HCT116 (cell line): ENCODE results near the gene ATP5F1E.

Experiments used
- ATF3 ChIP-seq: IDR thresholded peaks from 2 replicates; pipeline ENCODE4 v1.6.1; 2012
- CEBPB ChIP-seq: IDR thresholded peaks from 2 replicates; pipeline ENCODE4 v1.6.1; 2012; ENCODE audit warnings: low read depth
- CTCF ChIP-seq, 3 experiments: fragments of 200-600 bp in 1 of 3; sonication (generic) in 1 of 3; IDR thresholded peaks in 2 of 3; conservative IDR thresholded peaks in 1 of 3; 2 replicates each; pipeline ENCODE4 v1.5.1; 2012 to 2017; ENCODE audit warnings: low read depth in 2 of 3, low read length in 2 of 3, antibody characterized with exemption in 1 of 3, borderline replicate concordance in 1 of 3, control low read depth in 1 of 3, mild to moderate bottlenecking in 1 of 3, mixed read lengths in 1 of 3, mixed run types in 1 of 3, moderate library complexity in 1 of 3; ENCODE audit not compliant: insufficient read depth in 1 of 3
- POLR2A ChIP-seq: IDR thresholded peaks from 2 replicates; pipeline ENCODE4 v1.7.0; 2011; ENCODE audit warnings: borderline replicate concordance; ENCODE audit not compliant: insufficient read depth, insufficient read length; ENCODE audit errors: extremely low read depth
- POLR2AphosphoS5 ChIP-seq: IDR thresholded peaks from 2 replicates; pipeline ENCODE4 v1.6.1; 2011; ENCODE audit warnings: mild to moderate bottlenecking, low read depth, low read length, moderate library complexity
- RAD21 ChIP-seq: IDR thresholded peaks from 2 replicates; pipeline ENCODE4 v1.6.1; 2012; ENCODE audit warnings: low read depth, mild to moderate bottlenecking
- YY1 ChIP-seq: IDR thresholded peaks from 2 replicates; pipeline ENCODE4 v1.6.1; 2011; ENCODE audit warnings: low read length, low read depth, moderate library complexity, mild to moderate bottlenecking; ENCODE audit not compliant: insufficient replicate concordance; ENCODE audit errors: extremely low read depth
- ZFX ChIP-seq: fragments of 450-650 bp; IDR thresholded peaks from 2 replicates; pipeline ENCODE4 v1.6.1; 2017
- ZNF274 ChIP-seq: fragments of 200-500 bp; sonication (Bioruptor generic); IDR thresholded peaks from 2 replicates; pipeline ENCODE4 v1.6.1; 2014; ENCODE audit warnings: mild to moderate bottlenecking, low read depth, low read length, inconsistent platforms

- TF ChIP-seq POLR2AphosphoS5 (no peak), CEBPB (no peak), POLR2A (no peak), CTCF (IDR thresholded peaks at IDR 0.05 in 2 of 3, conservative IDR thresholded peaks at IDR 0.05 in 1 of 3; ENCODE audit: borderline replicate concordance in 1 of 3, insufficient read depth in 1 of 3, low read depth in 2 of 3, low read length in 2 of 3) (no peak), ZFX (no peak), ATF3 (no peak), YY1 (no peak), RAD21 (no peak), ZNF274 (no peak)
These were observed 25.8 kb downstream of the ATP5F1E start for GRCh38 chr20:59006167-59006863.
